ENCODE data around the gene PBRM1. TPM values are rescaled to one million over a fixed set of nuclear protein-coding genes. Genes with fewer than 3 reads are reported as not detected.

Gene PBRM1
- total and polyA plus RNA-seq, 2 of the 13 experiments (the other 11 are each of a cell fraction or from before 2014, with no cell fraction given), result 10.9 to 33.2 TPM

DNA sequence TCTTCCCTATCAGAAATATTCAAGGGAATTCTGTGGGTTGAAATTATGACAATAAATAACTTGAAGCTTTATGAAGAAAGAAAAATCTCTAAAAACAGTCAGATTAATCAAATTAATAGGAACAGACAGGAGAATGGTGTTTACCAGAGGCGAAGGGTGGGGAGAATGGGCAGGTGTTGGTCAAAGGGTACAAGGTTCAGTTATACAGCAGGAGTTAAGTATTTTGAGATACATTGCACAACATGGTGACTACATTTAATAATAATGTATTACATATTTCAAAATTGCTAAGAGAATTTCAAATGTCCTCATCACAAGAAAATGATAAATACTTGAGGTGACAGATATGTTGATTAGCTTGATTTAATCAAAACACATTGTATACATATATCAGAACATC is 38.8 kb upstream of the PBRM1 start (continued):
- TF ChIP-seq ARID5B (CRISPR knock-in tag; IDR thresholded peaks at IDR 0.05), result peak; percentile 63
- TF ChIP-seq ZNF614 (CRISPR knock-in tag; IDR thresholded peaks at IDR 0.05; ENCODE audit: borderline replicate concordance), result no peak
- peak; percentile 57; the same call in 1 of the 2 replicates for TF ChIP-seq ZKSCAN8 (CRISPR knock-in tag; IDR thresholded peaks at IDR 0.05; ENCODE audit: borderline replicate concordance)
- TF ChIP-seq ZFP82 (CRISPR knock-in tag; IDR thresholded peaks at IDR 0.05; ENCODE audit: borderline replicate concordance), result no peak
- no peak for TF ChIP-seq SOX13 (IDR thresholded peaks at IDR 0.05)
- peak in 1 of 2 experiments; percentile 30; a peak in 1 of 4 replicates for TF ChIP-seq SOX13 (CRISPR knock-in tag; conservative IDR thresholded peaks at IDR 0.05 in 1 of 2, IDR thresholded peaks at IDR 0.05 in 1 of 2)
- no peak for TF ChIP-seq PRPF4 (IDR thresholded peaks at IDR 0.05; ENCODE audit: low read depth, low read length, poor library complexity, severe bottlenecking)
- no peak for TF ChIP-seq ZNF567 (CRISPR knock-in tag; IDR thresholded peaks at IDR 0.05; ENCODE audit: borderline replicate concordance)
- no peak for TF ChIP-seq ZNF605 (CRISPR knock-in tag; IDR thresholded peaks at IDR 0.05)
- TF ChIP-seq, protein P1, sequence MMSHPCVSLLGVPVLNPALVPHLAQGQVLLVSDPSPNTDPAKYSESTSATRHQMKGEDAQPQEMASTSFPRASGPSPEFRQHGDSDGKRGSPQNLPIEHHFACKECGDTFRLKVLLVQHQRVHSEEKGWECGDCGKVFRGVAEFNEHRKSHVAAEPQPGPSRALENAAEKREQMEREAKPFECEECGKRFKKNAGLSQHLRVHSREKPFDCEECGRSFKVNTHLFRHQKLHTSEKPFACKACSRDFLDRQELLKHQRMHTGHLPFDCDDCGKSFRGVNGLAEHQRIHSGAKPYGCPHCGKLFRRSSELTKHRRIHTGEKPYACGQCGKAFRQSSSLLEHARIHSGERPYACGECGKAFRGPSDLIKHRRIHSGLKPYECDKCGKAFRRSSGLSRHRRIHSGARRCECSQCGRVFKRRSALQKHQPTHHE (CRISPR knock-in tag; IDR thresholded peaks at IDR 0.05; ENCODE audit: borderline replicate concordance), result no peak
- no peak for TF ChIP-seq ZNF761 (CRISPR knock-in tag; conservative IDR thresholded peaks at IDR 0.05)
- no peak for TF ChIP-seq ZNF350 (CRISPR knock-in tag; IDR thresholded peaks at IDR 0.05; ENCODE audit: borderline replicate concordance, low read depth)
- TF ChIP-seq, protein P2, sequence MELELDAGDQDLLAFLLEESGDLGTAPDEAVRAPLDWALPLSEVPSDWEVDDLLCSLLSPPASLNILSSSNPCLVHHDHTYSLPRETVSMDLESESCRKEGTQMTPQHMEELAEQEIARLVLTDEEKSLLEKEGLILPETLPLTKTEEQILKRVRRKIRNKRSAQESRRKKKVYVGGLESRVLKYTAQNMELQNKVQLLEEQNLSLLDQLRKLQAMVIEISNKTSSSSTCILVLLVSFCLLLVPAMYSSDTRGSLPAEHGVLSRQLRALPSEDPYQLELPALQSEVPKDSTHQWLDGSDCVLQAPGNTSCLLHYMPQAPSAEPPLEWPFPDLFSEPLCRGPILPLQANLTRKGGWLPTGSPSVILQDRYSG (CRISPR knock-in tag; IDR thresholded peaks at IDR 0.05), result no peak
- peak; percentile 59; the same call in 1 of the 2 replicates for TF ChIP-seq ZNF652 (CRISPR knock-in tag; IDR thresholded peaks at IDR 0.05; ENCODE audit: borderline replicate concordance, low read depth)
- no peak for TF ChIP-seq RELA (CRISPR knock-in tag; IDR thresholded peaks at IDR 0.05)
- no peak for TF ChIP-seq FOXP1 (IDR thresholded peaks at IDR 0.05)
- TF ChIP-seq FOXP1 (CRISPR knock-in tag; IDR thresholded peaks at IDR 0.05), result peak; percentile 58; the same call in 1 of the 2 replicates
- no peak for TF ChIP-seq YEATS4 (CRISPR knock-in tag; IDR thresholded peaks at IDR 0.05; ENCODE audit: borderline replicate concordance)
- TF ChIP-seq GATAD2A (CRISPR knock-in tag; IDR thresholded peaks at IDR 0.05), result peak; percentile 68
- TF ChIP-seq, protein P3, sequence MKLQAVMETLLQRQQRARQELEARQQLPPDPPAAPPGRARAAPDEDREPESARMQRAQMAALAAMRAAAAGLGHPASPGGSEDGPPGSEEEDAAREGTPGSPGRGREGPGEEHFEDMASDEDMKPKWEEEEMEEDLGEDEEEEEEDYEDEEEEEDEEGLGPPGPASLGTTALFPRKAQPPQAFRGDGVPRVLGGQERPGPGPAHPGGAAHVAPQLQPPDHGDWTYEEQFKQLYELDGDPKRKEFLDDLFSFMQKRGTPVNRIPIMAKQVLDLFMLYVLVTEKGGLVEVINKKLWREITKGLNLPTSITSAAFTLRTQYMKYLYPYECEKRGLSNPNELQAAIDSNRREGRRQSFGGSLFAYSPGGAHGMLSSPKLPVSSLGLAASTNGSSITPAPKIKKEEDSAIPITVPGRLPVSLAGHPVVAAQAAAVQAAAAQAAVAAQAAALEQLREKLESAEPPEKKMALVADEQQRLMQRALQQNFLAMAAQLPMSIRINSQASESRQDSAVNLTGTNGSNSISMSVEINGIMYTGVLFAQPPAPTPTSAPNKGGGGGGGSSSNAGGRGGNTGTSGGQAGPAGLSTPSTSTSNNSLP (IDR thresholded peaks at IDR 0.05; ENCODE audit: low read depth, low read length), result peak; percentile 84
- TF ChIP-seq SAP130 (CRISPR knock-in tag; IDR thresholded peaks at IDR 0.05; ENCODE audit: low read depth), result peak; percentile 33
